ENCODE data around the gene PI4KA. TPM values are rescaled to one million over a fixed set of nuclear protein-coding genes. Genes with fewer than 3 reads are reported as not detected.

The PI4KA gene
- total RNA-seq, 4 donors from 2014 or later = 85.0 to 127 (median 101) TPM

GRCh38 chr22:20847318-20847822 lies 11.2 kb downstream of the PI4KA start:
- Histone ChIP-seq H3K4me1 (peaks cover 0 to 4% of the 10 kb centered on the region in 2 donors), H3K4me3 (replicated peaks in 1 of 3) (no peak overlapping the region), H3K9me3 (no peaks in the 10 kb centered on the region), H3K27ac (no peak overlapping the region), H3K36me3 (no peaks in the 10 kb centered on the region), H3K27me3 (no peaks in the 10 kb centered on the region)
- no peak for DNase-seq
- WGBS, 2 donors = 91 to 95% methylated on average over 2 of the region's 2 CpGs
- intact Hi-C loops (cut with DNase I) = no loop called here
- TF ChIP-seq POLR2A (IDR thresholded peaks at IDR 0.05) (no peak), CTCF (IDR thresholded peaks at IDR 0.05) (no peak)

DNA sequence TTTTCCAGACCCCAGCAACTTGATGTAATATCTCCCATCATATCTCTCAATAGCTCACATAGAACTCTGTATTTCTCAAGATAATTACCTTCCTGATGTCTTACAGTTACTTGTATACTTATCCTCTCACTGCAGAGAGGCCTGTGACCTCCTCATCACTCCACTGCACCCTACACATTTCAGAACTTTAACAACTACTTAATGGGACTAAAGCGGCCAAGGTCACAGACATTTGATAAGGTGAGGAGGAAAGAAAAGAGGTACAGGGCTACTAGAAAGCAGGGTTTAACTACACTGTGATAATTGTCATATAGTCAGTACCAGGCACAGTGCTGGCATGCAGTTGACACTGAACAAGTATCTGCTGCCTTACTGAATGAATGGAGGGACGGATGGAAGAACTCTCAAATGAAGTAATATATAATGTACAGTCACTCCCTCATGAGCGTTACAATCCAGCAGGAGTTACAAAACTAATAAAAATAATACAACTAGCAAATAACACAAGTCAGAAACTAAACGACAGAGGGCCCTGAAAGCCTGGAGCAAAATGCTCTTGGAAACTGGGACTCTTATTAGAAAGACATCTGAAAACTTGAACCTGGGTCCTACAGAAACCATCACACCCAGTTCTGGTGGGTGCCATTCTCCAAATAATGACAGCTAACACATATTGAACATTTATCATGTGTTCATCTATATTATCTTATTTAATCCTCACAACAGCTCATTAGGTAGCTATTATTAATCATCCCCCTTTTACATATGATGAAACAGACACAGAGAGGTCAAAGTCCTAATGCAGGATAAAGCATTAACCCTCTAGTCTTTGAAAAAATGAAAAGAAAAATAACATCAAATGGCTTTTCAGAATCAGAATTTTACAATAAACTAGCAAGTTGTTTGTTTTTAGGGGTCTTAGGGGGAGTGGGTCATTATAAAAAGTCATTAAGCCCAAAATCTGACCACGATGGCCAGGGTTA lies 14.3 kb downstream of the PI4KA start:
- Histone ChIP-seq H3K36me3 (no peaks in the 10 kb centered on the region), H3K27ac (no peak overlapping the region), H3K27me3 (no peaks in the 10 kb centered on the region), H3K9me3 (no peaks in the 10 kb centered on the region), H3K4me1 (peaks cover 0 to 4% of the 10 kb centered on the region in 2 donors), H3K4me3 (replicated peaks in 1 of 3) (no peak overlapping the region)
- 87 to 92% methylated on average over 5 of the region's 5 CpGs for WGBS, 2 donors
- DNase-seq = no peak
- TF ChIP-seq POLR2A (IDR thresholded peaks at IDR 0.05) (no peak), CTCF (IDR thresholded peaks at IDR 0.05) (no peak)
- intact Hi-C loops (cut with DNase I) = no loop called here

GRCh38 chr22:20843501-20843900 lies 15.1 kb downstream of the PI4KA start:
- Histone ChIP-seq H3K27me3 (no peaks in the 10 kb centered on the region), H3K36me3 (no peaks in the 10 kb centered on the region), H3K4me3 (replicated peaks in 1 of 3) (no peak overlapping the region), H3K27ac (no peak overlapping the region), H3K9me3 (no peaks in the 10 kb centered on the region), H3K4me1 (peaks cover 0 to 4% of the 10 kb centered on the region in 2 donors)
- 19 to 54% methylated on average over 2 of the region's 2 CpGs for WGBS, 2 donors
- intact Hi-C loops (cut with DNase I) = no loop called here
- TF ChIP-seq POLR2A (IDR thresholded peaks at IDR 0.05) (no peak), CTCF (IDR thresholded peaks at IDR 0.05) (no peak)
- no peak for DNase-seq

DNA sequence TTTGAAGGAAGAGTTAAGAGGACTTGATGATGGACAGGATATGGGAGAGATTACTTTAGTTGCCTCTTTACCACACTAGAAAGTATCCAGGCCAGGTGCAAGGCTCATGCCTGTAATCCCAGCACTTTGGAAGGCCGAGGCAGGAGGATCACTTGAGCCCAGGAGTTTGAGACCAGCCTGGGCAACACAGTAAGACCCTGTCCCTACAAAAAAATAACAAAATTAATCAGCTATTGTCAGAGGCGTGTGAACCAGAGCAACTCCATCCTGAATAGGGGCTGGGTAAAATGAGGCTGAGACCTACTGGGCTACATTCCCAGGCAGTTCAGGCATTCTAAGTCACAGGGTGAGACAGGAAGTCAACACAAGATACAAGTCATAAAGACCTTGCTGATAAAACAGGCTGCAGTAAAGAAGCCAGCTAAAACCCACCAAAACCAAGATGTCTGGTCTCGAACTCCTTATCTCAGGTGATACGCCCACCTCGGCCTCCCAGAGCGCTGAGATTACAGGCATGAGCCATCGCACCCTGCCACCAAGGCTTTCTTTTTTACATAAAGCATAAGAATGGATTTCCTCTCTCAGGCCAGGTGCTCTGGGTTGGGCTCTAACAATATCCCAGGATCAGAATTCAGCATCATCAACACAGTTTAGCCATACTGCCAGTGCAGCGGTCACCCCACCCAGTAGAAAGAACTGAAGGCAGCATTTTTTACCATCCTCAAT lies 17.8 kb downstream of the PI4KA start:
- no peak for TF ChIP-seq POLR2A (IDR thresholded peaks at IDR 0.05)
- no peak for TF ChIP-seq CTCF (IDR thresholded peaks at IDR 0.05)
- intact Hi-C loops (cut with DNase I) = no loop called here

More for the DNA sequence above, 17.8 kb downstream of the PI4KA start:
- no peaks in the 10 kb centered on the region for H3K27me3 ChIP-seq
- peaks cover 0 to 4% of the 10 kb centered on the region in 2 donors for H3K4me1 ChIP-seq
- DNase-seq = no peak
- no peaks in the 10 kb centered on the region for H3K36me3 ChIP-seq
- 90 to 94% methylated on average over 8 of the region's 8 CpGs for WGBS, 2 donors
- H3K4me3 ChIP-seq (replicated peaks in 1 of 3) = no peak overlapping the region
- H3K27ac ChIP-seq = no peak overlapping the region
- no peaks in the 10 kb centered on the region for H3K9me3 ChIP-seq
